GM12865 (cell line): ENCODE results near the gene PKNOX2.

Experiments used
- DNase-seq: peaks from one replicate; pipeline ENCODE4 v3.0.0; 2010; ENCODE audit warnings: low read depth
- H3K4me3 ChIP-seq: 2 replicates; pipeline ENCODE4 v1.5.1; 2011; ENCODE audit warnings: mild to moderate bottlenecking, low read depth, low read length, control low read depth
- CTCF ChIP-seq: IDR thresholded peaks from 2 replicates; pipeline ENCODE4 v1.5.1; 2011; ENCODE audit warnings: low read length, control low read depth, low read depth, inconsistent platforms; ENCODE audit not compliant: insufficient read depth; ENCODE audit errors: missing control alignments

PKNOX2 gene

GRCh38 chr11:125433454-125434121 is 269.0 kb downstream of the PKNOX2 start:
- peak; percentile 61 for TF ChIP-seq CTCF
- peak; percentile 58 for DNase-seq
- no peak overlapping the region for H3K4me3 ChIP-seq

- DNase-seq, result no peak
- H3K4me3 ChIP-seq, result no peak overlapping the region
- TF ChIP-seq CTCF, result no peak
These were observed 271.1 kb downstream of the PKNOX2 start for GRCh38 chr11:125435461-125436238.

- no peak for DNase-seq
- no peak overlapping the region for H3K4me3 ChIP-seq
- no peak for TF ChIP-seq CTCF
These were observed 277.3 kb downstream of the PKNOX2 start for GRCh38 chr11:125441648-125442410.

- DNase-seq, result no peak
- TF ChIP-seq CTCF, result no peak
- no peak overlapping the region for H3K4me3 ChIP-seq
These were observed 278.4 kb downstream of the PKNOX2 start for GRCh38 chr11:125442946-125443345.

GRCh38 chr11:125443767-125444311 is 279.3 kb downstream of the PKNOX2 start:
- TF ChIP-seq CTCF, result no peak
- DNase-seq, result no peak
- no peak overlapping the region for H3K4me3 ChIP-seq

- no peak overlapping the region for H3K4me3 ChIP-seq
- TF ChIP-seq CTCF, result no peak
- no peak for DNase-seq
These were observed 281.2 kb downstream of the PKNOX2 start for GRCh38 chr11:125445731-125446130.
